DLD1 (cell line): ENCODE results near the gene GNA14.
"Not testable (repeated sequence)": the region's sequence is repeated elsewhere in the genome, so short reads cannot be mapped to it uniquely, and the experiment has no call there.

Experiments used
- in situ Hi-C: cut with HindIII; loops from 2 replicates; pipeline ENCODE4 v1.10.0; 2017; ENCODE audit warnings: low sequenced_read_pairs

Gene GNA14

DNA sequence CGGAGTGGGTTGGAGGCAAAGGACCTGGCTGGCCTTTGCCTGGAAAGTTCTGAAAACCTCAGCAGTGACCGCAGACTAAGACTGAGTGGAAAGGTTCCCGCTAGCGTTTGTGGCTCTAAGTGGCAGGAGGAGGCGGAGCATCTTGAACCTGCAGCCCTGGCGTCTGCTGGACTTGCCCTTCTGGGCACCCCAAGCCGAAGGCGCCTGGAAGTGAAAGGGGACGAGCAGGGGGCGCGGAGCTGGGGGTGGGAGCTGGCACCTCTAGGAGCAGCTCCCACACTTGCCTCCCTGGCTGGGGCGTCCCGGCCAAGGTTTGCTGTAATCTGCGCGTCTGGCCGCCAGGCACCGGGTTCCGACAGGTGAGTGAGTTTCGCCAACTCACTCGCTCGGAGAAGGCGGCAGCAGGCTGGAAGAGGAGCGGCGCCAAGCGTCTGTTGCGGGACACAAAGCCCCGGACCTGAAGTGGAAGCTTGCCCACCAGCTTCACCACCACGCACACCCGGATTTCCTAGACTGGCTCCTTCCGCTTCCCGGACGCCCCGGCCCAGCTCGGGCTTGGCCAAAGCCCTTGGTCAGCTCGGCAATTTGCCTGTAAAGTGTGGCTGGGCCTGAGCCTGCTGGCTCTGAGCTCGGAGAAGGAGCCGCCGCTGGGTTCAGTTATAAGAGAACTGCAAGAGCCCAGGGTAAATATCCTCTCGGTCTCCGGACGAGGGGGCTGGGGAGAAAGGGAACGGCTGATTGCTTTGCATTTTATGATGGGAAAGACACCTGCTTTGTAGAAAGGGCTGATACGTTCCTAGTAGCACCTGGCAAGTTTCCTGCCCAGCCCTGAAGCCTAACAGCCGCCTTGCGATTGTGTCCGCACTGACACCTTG is at the start of gene GNA14:
Gene GNA14 (minus strand): TSS at position 89 of the 875 bp plus-strand sequence. CDS start 529 bp downstream, outside the sequence.
- in situ Hi-C loops = no loop called here

DNA sequence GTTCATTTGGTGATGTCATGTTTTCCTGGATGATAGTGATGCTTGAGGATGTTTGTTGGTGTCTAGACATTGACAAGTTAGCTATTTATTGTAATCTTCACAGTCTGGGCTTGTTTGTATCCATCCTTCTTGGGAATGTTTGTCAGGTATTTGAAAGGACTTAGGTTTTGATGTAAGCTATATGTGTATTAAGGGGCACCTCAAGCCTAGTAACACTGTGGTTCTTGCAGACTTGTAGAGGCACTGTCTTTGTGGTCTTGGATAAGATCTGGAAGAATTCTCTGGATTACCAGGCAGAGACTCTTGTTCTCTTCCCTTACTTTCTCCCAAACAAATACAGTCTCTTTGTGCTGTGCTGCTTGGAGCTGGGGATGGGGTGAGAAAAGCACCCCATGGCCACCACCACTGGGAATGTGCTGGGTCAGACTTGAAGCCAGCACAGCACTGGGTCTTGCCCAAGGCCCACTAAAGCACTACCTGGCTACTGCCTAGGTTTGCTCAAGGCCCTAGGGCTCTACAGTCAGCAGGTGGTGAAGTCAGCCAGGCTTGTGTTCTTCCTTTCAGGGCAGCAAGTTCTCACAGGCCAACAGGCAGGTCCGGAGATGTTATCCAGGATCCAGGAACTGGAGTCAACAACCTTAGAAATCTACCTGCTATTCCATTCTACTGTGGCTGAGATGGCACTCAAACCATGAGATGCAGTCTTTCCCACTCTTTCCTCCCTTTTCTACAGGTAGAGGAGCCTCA is 49.3 kb upstream of the GNA14 start:
- in situ Hi-C loops = no loop called here

DNA sequence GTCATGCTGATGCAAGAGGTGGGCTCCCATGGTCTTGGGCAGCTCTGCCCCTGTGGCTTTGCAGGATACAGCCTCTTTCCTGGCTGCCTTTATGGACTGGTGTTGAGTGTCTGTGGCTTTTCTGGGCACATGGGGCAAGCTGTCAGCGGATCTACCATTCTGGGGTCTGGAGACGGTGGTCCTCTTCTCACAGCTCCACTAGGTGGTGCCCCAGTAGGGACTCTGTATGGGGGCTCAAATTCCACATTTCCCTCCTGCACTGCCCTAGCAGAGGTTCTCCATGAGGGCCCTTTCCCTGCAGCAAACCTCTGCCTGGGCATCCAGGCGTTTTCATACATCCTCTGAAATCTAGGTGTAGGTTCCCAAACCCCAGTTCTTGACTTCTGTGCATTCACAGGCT is 42.6 kb upstream of the GNA14 start:
- in situ Hi-C loops = not testable (repeated sequence)

DNA sequence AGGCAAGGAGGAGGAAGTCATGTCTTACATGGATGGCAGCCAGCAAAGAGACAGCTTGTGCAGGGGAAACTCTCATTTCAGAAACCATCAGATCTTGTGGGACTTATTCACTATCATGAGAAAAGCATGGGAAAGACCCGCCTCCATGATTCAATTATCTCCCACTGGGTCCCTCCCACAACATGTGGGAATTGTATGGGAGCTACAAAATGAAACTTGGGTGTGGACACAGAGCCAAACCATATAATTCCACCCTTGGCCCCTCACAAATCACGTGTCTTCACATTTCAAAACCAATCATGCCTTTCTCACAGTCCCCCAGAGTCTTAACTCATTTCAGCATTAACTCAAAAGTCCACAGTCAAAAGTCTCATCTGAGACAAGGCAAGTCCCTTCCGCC is 42.0 kb upstream of the GNA14 start:
- in situ Hi-C loops = not testable (repeated sequence)

DNA sequence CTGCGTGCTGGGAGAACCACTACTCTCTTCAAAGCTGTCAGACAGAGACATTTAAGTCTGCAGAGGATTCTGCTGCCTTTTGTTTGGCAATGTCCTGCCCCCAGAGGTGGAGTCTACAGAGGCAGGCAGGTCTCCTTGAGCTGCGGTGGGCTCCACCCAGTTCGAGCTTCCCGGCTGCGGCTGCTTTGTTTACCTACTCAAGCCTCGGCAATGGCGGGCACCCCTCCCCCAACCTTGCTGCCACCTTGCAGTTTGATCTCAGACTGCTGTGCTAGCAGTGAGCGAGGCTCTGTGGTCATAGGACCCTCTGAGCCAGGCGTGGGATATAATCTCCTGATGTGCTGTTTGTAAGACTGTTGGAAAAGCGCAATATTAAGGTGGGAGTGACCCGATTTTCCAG is 39.6 kb upstream of the GNA14 start:
- in situ Hi-C loops = not testable (repeated sequence)

DNA sequence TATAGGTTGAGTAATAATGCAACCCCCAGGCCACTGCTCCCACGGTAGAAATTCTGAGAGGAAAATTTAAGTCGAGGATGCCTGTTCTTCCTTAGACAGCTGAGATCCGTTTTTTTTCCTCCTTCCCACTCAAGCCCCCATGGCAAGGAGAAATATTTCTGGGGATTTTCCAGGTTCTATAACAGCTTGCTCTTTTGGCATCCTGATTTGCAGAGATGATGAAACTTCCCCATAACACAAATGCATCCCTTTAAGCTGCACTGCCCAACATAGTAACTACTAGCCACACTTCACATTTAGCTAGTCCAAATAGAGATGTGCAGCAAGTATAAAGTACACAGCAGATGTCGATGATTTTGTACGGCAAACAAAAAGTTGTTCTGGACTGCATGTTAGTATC is 32.5 kb upstream of the GNA14 start:
- in situ Hi-C loops = no loop called here

DNA sequence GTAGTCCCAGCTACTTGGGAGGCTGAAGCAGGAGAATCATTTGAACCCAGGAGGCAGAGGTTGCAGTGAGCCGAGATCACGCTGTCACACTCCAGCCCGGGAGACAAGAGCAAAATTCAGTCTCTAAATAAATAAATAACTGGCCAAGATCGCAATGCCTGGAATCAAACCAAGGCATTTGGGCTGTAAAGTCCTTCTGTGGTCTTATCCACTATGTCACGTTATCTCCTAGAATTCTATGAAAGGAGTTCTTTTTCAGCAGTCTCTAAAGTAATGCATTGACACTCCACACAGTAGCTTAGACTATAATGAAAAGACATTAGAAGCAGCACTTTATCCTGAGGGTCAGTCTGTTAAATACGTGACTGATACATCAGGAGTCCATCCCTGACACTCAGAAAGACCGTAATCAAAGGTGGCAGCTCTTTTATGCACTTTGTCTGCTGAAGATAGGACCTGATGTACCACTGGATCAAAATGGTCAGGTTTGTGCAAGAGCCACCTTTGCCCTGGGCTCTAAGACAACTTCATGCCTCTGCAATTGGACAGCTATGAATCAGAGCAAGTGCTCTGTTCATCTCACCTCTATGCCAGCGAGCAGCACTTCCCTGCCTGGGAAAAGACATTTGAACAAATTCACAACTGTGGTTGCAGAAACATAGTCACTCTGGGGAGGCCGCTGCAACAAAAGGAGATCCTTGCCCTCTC is 31.7 kb upstream of the GNA14 start:
- in situ Hi-C loops = no loop called here

DNA sequence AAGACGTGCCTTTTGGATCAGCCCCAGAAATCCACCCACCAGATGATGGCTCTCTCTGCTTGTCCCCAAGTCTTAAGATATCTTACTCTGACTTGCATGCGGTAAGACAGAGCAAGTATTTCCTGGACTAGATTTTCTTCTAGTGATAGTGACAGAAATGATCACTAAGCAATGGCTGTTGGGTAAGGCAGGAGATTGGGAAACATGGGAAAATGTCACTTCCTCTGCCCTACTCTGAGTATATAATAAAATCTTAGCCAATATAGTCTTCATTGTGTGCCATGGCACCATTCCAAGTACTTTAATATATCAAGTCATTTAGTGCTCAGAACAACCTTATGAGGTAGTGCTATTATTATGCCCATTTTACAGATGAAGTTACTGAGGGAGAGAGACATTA is 31.0 kb upstream of the GNA14 start:
- in situ Hi-C loops = no loop called here

DNA sequence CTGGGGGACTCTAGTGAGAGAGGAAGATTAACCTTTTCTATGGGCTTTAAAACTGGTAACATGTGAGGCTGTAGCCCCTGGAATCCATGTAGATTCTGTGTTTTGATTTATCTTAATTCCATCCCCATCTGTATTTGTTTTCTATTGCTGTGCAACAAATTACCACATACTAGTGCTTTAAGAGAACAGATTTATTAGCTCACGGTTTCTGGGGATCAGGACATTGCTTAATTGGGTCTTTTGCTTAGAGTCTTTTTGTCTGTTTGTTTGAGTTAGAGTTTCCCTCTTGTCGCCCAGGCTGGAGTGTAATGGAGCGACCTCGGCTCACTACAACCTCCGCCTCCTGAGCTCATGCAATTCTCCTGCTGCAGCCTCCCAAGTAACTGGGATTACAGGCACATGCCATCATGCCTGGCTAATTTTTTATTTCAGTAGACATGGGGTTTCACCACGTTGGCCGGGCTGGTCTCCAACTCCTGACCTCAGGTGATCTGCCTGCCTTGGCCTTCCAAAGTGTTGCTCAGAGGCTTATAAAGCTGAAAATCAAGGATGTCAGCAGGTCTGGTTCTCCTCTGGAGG is 29.9 kb upstream of the GNA14 start:
- in situ Hi-C loops = no loop called here

DNA sequence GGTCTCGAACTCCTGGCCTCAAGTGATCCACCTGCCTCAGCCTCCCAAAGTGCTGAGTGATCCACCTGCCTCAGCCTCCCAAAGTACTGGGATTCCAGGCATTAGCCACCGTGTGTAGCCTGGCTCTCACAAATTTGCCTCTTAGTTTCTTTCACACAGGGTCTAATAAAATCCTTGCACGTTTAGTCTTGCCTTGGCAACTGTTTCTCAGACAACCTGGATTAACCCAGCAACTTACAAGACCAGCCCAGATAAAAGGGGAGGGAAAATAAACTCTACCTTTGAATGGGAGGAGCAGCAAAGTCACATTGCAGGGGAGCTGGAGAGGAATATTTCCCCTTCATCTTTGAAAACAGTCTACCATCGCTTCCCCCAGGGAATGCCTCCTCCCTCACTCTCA is 29.3 kb upstream of the GNA14 start:
- in situ Hi-C loops = no loop called here

DNA sequence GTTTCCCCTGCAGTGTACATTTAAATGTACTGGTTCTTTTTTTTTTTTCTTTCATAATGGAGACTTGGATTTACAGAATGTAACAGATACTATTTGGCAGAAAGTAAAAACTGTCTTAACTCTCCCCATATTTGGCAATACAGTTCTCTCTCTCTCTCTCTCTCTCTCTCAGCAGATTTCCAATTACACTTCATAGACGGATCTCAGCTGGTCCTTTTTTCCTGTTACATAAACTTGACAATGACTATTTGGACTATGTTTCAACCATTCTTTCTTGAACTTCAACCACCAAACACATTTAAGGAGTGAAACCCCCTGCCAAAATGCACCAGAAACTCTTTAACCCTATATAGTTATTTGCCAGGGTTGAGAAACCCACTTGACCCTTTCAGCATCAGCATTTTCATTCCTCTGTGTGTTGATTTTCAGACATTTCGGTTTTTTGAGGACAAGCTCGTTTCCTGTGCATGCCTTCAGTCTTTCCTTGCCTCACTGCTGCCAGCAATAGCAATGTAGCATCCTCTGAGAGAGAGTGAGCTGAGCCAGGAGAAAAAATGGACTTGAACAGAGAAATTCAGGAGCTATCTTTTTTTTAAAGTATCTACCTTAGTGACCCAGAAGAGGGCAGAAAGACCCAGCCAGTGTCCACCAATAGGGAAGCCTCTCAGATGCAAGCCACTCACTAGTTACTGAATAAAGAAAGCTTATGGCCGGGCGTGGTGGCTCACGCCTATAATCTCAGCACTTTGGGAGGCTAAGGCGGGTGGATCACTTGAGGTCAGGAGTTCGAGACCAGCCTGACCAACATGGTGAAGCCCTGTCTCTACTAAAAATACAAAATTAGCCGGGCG is 26.0 kb upstream of the GNA14 start:
- in situ Hi-C loops = no loop called here

DNA sequence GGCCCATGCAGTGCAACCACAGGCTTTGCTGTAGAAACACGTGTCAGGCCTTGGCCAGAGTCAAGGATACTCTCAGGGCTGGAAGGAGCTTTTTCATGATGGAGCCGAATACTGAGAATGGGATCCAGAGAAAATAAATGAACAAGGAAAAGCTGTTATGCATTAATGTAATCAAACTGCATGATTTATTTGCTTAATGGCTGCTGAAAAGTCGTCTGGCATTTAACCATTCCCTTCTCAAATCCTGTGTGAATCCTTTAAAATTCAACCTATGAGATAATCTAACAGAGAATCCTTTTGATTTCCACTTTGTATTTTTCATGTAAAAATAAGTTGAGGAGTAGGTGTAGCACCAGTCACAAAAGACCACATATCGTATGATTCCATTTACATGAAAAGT is 24.1 kb upstream of the GNA14 start:
- in situ Hi-C loops = no loop called here

DNA sequence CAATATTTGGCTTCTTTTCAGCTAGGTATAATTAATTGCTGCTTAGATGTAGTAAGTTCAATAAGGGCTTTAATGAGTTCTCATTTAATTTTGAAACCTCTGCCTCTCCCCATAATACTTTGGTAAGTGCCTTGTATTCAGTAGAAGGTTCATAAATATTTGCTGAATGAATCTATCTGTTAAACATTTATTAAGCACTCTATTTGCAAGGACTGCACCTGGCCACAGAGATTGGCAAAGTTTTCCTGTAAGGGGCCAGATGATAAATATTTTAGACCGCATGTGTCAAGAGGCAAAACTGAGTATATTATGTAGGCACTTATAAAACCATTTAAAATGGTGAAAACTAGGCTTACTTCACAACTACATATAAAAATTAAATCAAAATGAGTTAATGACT is 19.0 kb upstream of the GNA14 start:
- in situ Hi-C loops = no loop called here

DNA sequence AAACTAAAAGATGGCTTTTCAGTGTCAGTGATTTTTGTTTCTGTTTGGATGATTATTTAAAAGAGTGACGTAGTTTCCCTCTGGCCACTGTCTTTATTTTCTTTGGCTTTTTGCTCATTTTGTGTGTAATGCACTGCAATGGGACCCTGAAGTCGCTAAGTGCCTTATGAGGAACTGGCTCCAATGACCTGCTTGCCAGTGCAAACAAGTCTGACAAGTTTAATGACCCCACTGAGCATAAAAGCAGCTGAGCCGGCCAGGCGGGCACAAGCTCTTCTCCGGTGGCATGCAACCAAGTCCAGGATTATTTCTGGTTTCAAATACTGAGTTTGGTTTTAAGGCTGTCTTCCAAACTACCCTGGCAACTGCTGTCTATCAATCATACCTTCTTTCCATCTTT is 15.6 kb upstream of the GNA14 start:
- in situ Hi-C loops = no loop called here

DNA sequence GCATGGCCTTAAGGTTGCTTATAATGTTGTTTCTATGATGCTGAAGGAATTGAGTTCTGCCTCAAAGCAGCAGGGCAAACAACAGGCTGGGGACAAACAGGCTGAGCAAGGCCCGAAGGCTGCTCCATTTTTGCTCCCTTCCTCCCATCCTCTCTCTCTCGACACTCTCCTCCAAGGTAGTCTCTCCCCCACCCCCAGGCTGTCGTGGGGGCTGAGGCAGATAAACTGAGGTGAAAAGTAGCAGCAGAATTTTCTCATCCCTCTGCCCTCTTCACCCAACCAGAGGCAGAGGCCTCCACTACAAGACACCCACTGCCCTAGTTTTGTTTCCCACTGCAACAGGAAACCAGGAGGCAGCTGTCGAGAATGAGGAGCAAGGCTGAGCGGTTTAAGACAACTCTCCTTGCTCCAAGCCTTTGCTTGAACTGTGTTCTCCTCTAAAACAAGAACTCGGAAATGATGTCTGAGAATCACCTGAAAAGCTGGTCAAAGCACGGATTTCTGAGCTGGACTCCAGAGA is 13.5 kb upstream of the GNA14 start:
- in situ Hi-C loops = no loop called here

DNA sequence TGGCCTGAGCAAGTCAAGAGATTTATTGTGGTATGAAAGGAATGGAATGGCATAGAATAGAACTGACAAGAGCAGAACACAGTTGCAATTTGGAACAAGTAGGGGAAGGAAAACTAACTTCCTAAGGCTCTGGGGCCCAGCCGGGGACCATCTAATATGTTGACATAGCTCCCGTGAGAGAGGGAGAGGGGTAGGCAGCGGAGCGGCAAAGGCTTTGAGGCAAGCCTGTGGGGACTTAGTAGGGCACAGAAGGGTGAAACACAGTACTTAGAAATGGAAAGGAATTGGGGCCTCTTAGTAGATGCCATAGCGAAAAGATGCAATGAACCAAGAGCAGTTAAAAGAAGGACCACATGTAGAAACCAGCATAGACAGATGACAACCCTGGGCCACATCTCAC is 11.8 kb upstream of the GNA14 start:
- in situ Hi-C loops = no loop called here

DNA sequence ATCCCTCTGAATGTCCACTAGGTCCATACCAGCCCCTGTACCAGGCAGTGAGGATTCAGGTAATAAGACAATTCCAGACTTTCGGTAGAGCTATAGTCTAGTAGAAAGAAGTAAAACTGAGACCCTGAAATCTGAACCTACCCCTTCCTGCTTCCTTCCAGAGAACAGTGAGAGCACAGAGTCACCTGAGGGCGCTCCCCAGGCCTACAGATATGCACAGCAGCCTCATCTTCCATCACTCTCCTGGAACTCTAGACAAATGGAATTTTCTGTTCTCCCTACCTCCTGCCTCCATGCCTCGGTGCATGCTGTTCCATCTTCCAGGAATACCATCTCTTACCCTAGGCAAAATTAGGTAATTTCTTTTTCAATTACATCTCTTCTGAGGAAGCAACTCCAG is 3.1 kb upstream of the GNA14 start:
- in situ Hi-C loops = no loop called here

DNA sequence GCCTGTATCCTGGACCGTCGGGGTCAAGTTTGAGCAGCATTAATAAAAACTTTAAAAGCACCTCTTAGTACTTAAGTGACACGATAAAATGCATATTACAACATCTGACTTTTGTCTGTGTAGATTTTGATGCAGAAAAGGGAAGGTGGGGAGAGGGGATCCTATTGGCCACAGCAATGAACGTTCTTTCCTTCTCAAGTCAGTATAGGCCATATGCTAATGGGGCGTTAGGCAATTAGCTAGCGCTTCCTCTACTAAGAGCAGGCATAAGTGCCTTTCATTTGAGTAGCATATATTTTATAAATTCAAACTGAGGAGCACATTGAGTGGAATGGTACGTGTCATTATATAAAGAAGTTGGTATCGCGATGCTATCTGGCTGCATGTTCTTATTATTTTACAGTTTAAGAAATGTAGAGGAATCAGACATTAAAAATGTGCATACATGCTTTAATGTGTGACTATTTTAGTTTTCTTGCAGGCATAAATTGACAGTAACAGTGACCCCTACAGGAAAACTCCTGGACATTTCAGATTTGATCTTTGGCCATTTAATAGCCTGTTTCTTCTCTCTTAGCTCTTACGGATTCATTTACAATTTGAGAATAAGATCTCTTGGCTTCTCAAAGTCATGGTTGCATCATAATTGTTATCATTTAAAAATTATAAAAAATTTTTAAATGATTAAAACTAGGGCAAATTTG is 1.1 kb upstream of the GNA14 start:
- in situ Hi-C loops = no loop called here
